SK-N-SH (cell line): Measurements from ENCODE around the gene ZNF208. TPM values are rescaled to one million over a fixed set of nuclear protein-coding genes. Genes with fewer than 3 reads are reported as not detected.

Source experiments
- CTCF ChIA-PET: fragments of 300-600, 350-600 bp; formaldehyde crosslinking; extraction: SDS; loops from one replicate; lab custom pipeline; 2021; lab: Yijun Ruan, JAX
- POLR2A ChIA-PET: fragments of 350-600 bp; sonication (Branson Sonifier 250); formaldehyde crosslinking; extraction: SDS; loops from one replicate; lab custom pipeline; 2020; ENCODE audit warnings: antibody characterized with exemption, inconsistent platforms; lab: Yijun Ruan, JAX
- DNase-seq: peaks from one replicate; pipeline ENCODE4 v3.0.0; 2012
- H2AFZ ChIP-seq: fragments of 200-600 bp; sonication (generic); 2 replicates; pipeline ENCODE4 v1.8.1; 2016; ENCODE audit warnings: antibody characterized with exemption, mild to moderate bottlenecking, low read depth
- H3F3A ChIP-seq: fragments of 200-600 bp; sonication (generic); replicated peaks from 2 replicates; pipeline ENCODE3; 2016; ENCODE audit warnings: antibody characterized with exemption, mild to moderate bottlenecking; ENCODE audit not compliant: insufficient read depth
- H3K27ac ChIP-seq, 2 experiments: fragments of 200-500 bp in 1 of 2; fragments of 200-600 bp in 1 of 2; sonication (Bioruptor generic) in 1 of 2; sonication (generic), shearing (Covaris generic) in 1 of 2; 2 replicates each; pipeline versions ENCODE4 v1.5.1 to v1.6.1; 2014 to 2016; ENCODE audit warnings: low read depth in 2 of 2, inconsistent platforms in 1 of 2, low read length in 1 of 2, mild to moderate bottlenecking in 1 of 2, mixed read lengths in 1 of 2
- H3K27me3 ChIP-seq: fragments of 200-600 bp; sonication (generic), shearing (Covaris generic); 2 replicates; pipeline ENCODE4 v1.6.1; 2016; ENCODE audit warnings: mixed run types; ENCODE audit not compliant: insufficient read depth
- H3K36me3 ChIP-seq, 2 experiments: fragments of 200-500 bp in 1 of 2; fragments of 200-600 bp in 1 of 2; sonication (Bioruptor generic) in 1 of 2; sonication (generic) in 1 of 2; replicated peaks in 1 of 2; 2 replicates each; pipeline versions ENCODE3 to v1.5.1; 2014 to 2016; ENCODE audit warnings: low read length in 1 of 2, mild to moderate bottlenecking in 1 of 2; ENCODE audit not compliant: insufficient read depth in 2 of 2, control insufficient read depth in 1 of 2
- H3K4me1 ChIP-seq, 2 experiments: fragments of 200-500 bp in 1 of 2; fragments of 200-600 bp in 1 of 2; sonication (Bioruptor generic) in 1 of 2; sonication (generic), shearing (Covaris generic) in 1 of 2; 2 replicates each; pipeline versions ENCODE4 v1.5.1 to v1.6.1; 2014 to 2016; ENCODE audit warnings: low read depth in 1 of 2, low read length in 1 of 2, mixed run types in 1 of 2; ENCODE audit not compliant: insufficient read depth in 2 of 2, control insufficient read depth in 1 of 2
- H3K4me2 ChIP-seq: fragments of 200-600 bp; sonication (generic), shearing (Covaris generic); 2 replicates; pipeline ENCODE4 v1.6.1; 2017; ENCODE audit warnings: mixed run types
- H3K4me3 ChIP-seq, 2 experiments: fragments of 200-500 bp in 1 of 2; fragments of 200-600 bp in 1 of 2; sonication (Bioruptor generic) in 1 of 2; sonication (generic), shearing (Covaris generic) in 1 of 2; 2 replicates each; pipeline versions ENCODE4 v1.5.1 to v1.8.1; 2014 to 2016; ENCODE audit warnings: low read depth in 2 of 2, inconsistent platforms in 1 of 2, low read length in 1 of 2, mild to moderate bottlenecking in 1 of 2, mixed read lengths in 1 of 2, moderate library complexity in 1 of 2
- H3K79me2 ChIP-seq: fragments of 200-600 bp; sonication (generic); 2 replicates; pipeline ENCODE4 v1.8.1; 2017; ENCODE audit warnings: mild to moderate bottlenecking; ENCODE audit not compliant: insufficient read depth
- H3K9ac ChIP-seq: fragments of 200-600 bp; sonication (generic); 2 replicates; pipeline ENCODE4 v1.6.1; 2017; ENCODE audit warnings: mixed run types
- H3K9me2 ChIP-seq: fragments of 200-600 bp; sonication (generic); 2 replicates; pipeline ENCODE4 v1.6.1; 2017; ENCODE audit warnings: mixed run types
- H3K9me3 ChIP-seq: fragments of 200-600 bp; sonication (generic); 2 replicates; pipeline ENCODE4 v1.6.1; 2017; ENCODE audit warnings: mixed run types, mild to moderate bottlenecking, moderate library complexity
- H4K20me1 ChIP-seq: fragments of 200-600 bp; sonication (generic); 2 replicates; pipeline ENCODE4 v1.6.1; 2017; ENCODE audit warnings: mild to moderate bottlenecking, mixed run types; ENCODE audit not compliant: insufficient read depth
- ELF1 ChIP-seq: IDR thresholded peaks from 2 replicates; pipeline ENCODE4 v1.4.0; 2012
- EZH2phosphoT487 ChIP-seq: fragments of 200-600 bp; sonication (generic); IDR thresholded peaks from 2 replicates; pipeline ENCODE4 v1.6.1; 2017; ENCODE audit warnings: low read depth, mixed run types, mild to moderate bottlenecking, antibody characterized with exemption, moderate library complexity, borderline replicate concordance
- FOXJ3 ChIP-seq: sonication (generic); formaldehyde crosslinking; IDR thresholded peaks from 2 replicates; pipeline ENCODE4 v1.5.1; 2020; ENCODE audit warnings: mild to moderate bottlenecking, missing genetic modification reagents
- FOXM1 ChIP-seq: IDR thresholded peaks from 2 replicates; pipeline ENCODE4 v1.4.0; 2012; ENCODE audit warnings: low read depth, mild to moderate bottlenecking
- GATA2 ChIP-seq: sonication (generic); formaldehyde crosslinking; IDR thresholded peaks from 2 replicates; pipeline ENCODE4 v1.5.0; 2020; ENCODE audit warnings: mild to moderate bottlenecking, missing genetic modification reagents
- MAX ChIP-seq: IDR thresholded peaks from 2 replicates; pipeline ENCODE4 v1.4.0; 2012; ENCODE audit warnings: low read depth
- MXI1 ChIP-seq: IDR thresholded peaks from 2 replicates; pipeline ENCODE4 v1.6.1; 2012; ENCODE audit warnings: mild to moderate bottlenecking, low read depth, low read length, improper control_type of control experiment
- NFIC ChIP-seq: IDR thresholded peaks from 2 replicates; pipeline ENCODE4 v1.4.0; 2012; ENCODE audit warnings: borderline replicate concordance
- NRF1 ChIP-seq: IDR thresholded peaks from 2 replicates; pipeline ENCODE4 v1.6.1; 2012; ENCODE audit warnings: low read depth, mild to moderate bottlenecking, low read length
- PBX3 ChIP-seq: IDR thresholded peaks from 2 replicates; pipeline ENCODE4; 2012
- POLR2AphosphoS5 ChIP-seq: IDR thresholded peaks from 2 replicates; pipeline ENCODE4 v1.6.1; 2012; ENCODE audit warnings: low read depth, low read length
- RAD21 ChIP-seq: IDR thresholded peaks from 2 replicates; pipeline ENCODE4 v1.6.1; 2012; ENCODE audit warnings: mild to moderate bottlenecking, low read length
- RCOR1 ChIP-seq: fragments of 150-350 bp; IDR thresholded peaks from 2 replicates; pipeline ENCODE4 v1.6.1; 2017; ENCODE audit warnings: antibody characterized with exemption, low read length
- TAF1 ChIP-seq: IDR thresholded peaks from 2 replicates; pipeline ENCODE4 v1.6.1; 2012; ENCODE audit warnings: low read depth, mild to moderate bottlenecking, low read length, moderate library complexity, borderline replicate concordance
- TEAD4 ChIP-seq: IDR thresholded peaks from 2 replicates; pipeline ENCODE4 v1.4.0; 2012; ENCODE audit warnings: mild to moderate bottlenecking, borderline replicate concordance; ENCODE audit not compliant: insufficient read depth
- USF1 ChIP-seq: IDR thresholded peaks from 2 replicates; pipeline ENCODE4 v1.4.0; 2012; ENCODE audit warnings: low read depth, borderline replicate concordance
- YY1 ChIP-seq: IDR thresholded peaks from 2 replicates; pipeline ENCODE4 v1.4.0; 2012; ENCODE audit warnings: low read depth, mild to moderate bottlenecking
- WGBS: methylation state at CpG from one replicate; pipeline ENCODE4 v1.1.6; 2017; ENCODE audit warnings: low lambda C conversion rate; 5-methylcytosine and 5-hydroxymethylcytosine counted together
- polyA plus RNA-seq, 3 experiments: library from polyadenylated mRNA; depleted of rRNA; stranded (reverse); fragments of >200 nt; gene quantifications; 2 replicates each; pipeline ENCODE4 v1.2.3, GENCODE V29; 2012
- TF ChIP-seq, protein P1 (sequence below): IDR thresholded peaks from 2 replicates; pipeline ENCODE4 v1.4.0; 2012; ENCODE audit warnings: low read depth, borderline replicate concordance
- TF ChIP-seq, protein P2 (sequence below): fragments of 200-600 bp; sonication (generic); IDR thresholded peaks from 2 replicates; pipeline ENCODE4 v1.6.1; 2017; ENCODE audit warnings: antibody characterized with exemption, mild to moderate bottlenecking, moderate library complexity
- TF ChIP-seq, protein P3 (sequence below): IDR thresholded peaks from 2 replicates; pipeline ENCODE4 v1.6.1; 2012; ENCODE audit warnings: mild to moderate bottlenecking, low read depth, low read length, moderate library complexity

Gene ZNF208
- polyA plus RNA-seq, 1 of the 3 experiments (the other 2 are of a cell fraction) = not detected

DNA sequence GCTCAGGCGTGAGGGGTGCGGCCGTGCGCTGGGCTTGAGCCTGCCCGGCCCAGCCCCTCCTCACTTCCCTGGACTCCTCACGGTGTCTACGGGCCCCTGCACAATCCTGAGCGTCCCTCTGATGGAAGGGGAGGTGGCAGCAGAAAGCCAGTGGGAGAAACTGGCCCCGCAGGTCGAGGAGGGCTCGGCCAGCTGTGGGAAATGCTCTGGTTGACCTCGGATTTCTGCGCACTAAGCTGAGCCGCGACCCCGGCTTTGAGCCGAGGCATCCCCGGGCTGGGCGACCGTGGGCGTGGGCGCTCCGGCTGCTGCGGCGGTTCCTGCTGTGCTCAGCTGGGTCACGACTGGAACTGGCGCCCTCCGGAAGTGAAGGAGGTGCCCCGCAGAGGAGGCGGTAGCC lies 70.1 kb downstream of the ZNF208 start:
- H3K36me3 ChIP-seq = no peaks in the 10 kb centered on the region
- H3K27me3 ChIP-seq = no peaks in the 10 kb centered on the region
- H3K79me2 ChIP-seq = no peaks in the 10 kb centered on the region
- H3K9me3 ChIP-seq = 0 out of 2 replicates have a peak, but pooled peaks cover 3% of the 10 kb centered on the region
- POLR2A ChIA-PET = no interaction called here
- no peak overlapping the region for H2AFZ ChIP-seq
- no peak overlapping the region for H3K4me3 ChIP-seq
- H3K9ac ChIP-seq = no peak overlapping the region
- H3K27ac ChIP-seq = no peak overlapping the region
- CTCF ChIA-PET = no interaction called here
- no peaks in the 10 kb centered on the region for H3K9me2 ChIP-seq
- no peak overlapping the region for H3K4me2 ChIP-seq
- no peaks in the 10 kb centered on the region for H3F3A ChIP-seq
- H3K4me1 ChIP-seq = no peaks in the 10 kb centered on the region
- TF ChIP-seq USF1 = no peak
- no peak for TF ChIP-seq ELF1
- no peak for TF ChIP-seq FOXJ3 (CRISPR knock-in tag)
- no peak for TF ChIP-seq MXI1
- TF ChIP-seq TAF1 = no peak
- 12% methylated on average over 16 of the region's 30 CpGs for WGBS
- no peaks in the 10 kb centered on the region for H4K20me1 ChIP-seq
- no peak for DNase-seq

DNA sequence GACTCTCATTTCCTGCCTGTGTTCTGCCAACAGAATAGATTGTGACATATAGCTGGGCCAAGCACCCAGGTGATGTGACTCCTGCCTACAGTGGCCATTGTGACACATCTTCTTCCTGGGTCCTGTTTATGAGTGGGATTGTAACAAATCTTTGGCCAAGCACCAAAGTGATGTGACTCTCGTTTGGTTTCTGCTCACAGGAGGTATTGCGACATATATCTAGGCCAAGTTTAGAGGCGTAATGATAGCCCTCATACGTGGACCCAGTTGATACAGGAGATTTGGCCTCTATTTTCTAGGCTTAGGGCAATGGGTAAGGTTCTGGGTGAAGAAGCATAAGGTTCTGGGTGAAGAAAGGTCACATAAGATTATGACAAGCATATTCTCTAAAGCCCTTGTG lies 76.2 kb downstream of the ZNF208 start:
- H3K79me2 ChIP-seq = no peaks in the 10 kb centered on the region
- H3K4me1 ChIP-seq = no peaks in the 10 kb centered on the region
- H3K4me3 ChIP-seq = no peak overlapping the region
- H3F3A ChIP-seq = no peaks in the 10 kb centered on the region
- no peak overlapping the region for H2AFZ ChIP-seq
- no peaks in the 10 kb centered on the region for H3K9me3 ChIP-seq
- no peaks in the 10 kb centered on the region for H3K9me2 ChIP-seq
- 24% methylated on average over 4 of the region's 4 CpGs for WGBS
- H3K27me3 ChIP-seq = no peaks in the 10 kb centered on the region
- no peaks in the 10 kb centered on the region for H4K20me1 ChIP-seq
- CTCF ChIA-PET = no interaction called here
- TF ChIP-seq NRF1 = no peak
- TF ChIP-seq GATA2 = no peak
- TF ChIP-seq POLR2AphosphoS5 = no peak
- TF ChIP-seq, protein P1, sequence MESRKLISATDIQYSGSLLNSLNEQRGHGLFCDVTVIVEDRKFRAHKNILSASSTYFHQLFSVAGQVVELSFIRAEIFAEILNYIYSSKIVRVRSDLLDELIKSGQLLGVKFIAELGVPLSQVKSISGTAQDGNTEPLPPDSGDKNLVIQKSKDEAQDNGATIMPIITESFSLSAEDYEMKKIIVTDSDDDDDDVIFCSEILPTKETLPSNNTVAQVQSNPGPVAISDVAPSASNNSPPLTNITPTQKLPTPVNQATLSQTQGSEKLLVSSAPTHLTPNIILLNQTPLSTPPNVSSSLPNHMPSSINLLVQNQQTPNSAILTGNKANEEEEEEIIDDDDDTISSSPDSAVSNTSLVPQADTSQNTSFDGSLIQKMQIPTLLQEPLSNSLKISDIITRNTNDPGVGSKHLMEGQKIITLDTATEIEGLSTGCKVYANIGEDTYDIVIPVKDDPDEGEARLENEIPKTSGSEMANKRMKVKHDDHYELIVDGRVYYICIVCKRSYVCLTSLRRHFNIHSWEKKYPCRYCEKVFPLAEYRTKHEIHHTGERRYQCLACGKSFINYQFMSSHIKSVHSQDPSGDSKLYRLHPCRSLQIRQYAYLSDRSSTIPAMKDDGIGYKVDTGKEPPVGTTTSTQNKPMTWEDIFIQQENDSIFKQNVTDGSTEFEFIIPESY = no peak
- no peak for TF ChIP-seq EZH2phosphoT487
- no peak for TF ChIP-seq MAX
- no peak for TF ChIP-seq PBX3
- TF ChIP-seq RCOR1 = no peak
- no peak for TF ChIP-seq YY1
- no peak for TF ChIP-seq RAD21
- TF ChIP-seq, protein P2, sequence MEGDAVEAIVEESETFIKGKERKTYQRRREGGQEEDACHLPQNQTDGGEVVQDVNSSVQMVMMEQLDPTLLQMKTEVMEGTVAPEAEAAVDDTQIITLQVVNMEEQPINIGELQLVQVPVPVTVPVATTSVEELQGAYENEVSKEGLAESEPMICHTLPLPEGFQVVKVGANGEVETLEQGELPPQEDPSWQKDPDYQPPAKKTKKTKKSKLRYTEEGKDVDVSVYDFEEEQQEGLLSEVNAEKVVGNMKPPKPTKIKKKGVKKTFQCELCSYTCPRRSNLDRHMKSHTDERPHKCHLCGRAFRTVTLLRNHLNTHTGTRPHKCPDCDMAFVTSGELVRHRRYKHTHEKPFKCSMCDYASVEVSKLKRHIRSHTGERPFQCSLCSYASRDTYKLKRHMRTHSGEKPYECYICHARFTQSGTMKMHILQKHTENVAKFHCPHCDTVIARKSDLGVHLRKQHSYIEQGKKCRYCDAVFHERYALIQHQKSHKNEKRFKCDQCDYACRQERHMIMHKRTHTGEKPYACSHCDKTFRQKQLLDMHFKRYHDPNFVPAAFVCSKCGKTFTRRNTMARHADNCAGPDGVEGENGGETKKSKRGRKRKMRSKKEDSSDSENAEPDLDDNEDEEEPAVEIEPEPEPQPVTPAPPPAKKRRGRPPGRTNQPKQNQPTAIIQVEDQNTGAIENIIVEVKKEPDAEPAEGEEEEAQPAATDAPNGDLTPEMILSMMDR = no peak
- no peak for TF ChIP-seq TEAD4
- TF ChIP-seq NFIC = no peak
- TF ChIP-seq FOXM1 = no peak
- TF ChIP-seq, protein P3, sequence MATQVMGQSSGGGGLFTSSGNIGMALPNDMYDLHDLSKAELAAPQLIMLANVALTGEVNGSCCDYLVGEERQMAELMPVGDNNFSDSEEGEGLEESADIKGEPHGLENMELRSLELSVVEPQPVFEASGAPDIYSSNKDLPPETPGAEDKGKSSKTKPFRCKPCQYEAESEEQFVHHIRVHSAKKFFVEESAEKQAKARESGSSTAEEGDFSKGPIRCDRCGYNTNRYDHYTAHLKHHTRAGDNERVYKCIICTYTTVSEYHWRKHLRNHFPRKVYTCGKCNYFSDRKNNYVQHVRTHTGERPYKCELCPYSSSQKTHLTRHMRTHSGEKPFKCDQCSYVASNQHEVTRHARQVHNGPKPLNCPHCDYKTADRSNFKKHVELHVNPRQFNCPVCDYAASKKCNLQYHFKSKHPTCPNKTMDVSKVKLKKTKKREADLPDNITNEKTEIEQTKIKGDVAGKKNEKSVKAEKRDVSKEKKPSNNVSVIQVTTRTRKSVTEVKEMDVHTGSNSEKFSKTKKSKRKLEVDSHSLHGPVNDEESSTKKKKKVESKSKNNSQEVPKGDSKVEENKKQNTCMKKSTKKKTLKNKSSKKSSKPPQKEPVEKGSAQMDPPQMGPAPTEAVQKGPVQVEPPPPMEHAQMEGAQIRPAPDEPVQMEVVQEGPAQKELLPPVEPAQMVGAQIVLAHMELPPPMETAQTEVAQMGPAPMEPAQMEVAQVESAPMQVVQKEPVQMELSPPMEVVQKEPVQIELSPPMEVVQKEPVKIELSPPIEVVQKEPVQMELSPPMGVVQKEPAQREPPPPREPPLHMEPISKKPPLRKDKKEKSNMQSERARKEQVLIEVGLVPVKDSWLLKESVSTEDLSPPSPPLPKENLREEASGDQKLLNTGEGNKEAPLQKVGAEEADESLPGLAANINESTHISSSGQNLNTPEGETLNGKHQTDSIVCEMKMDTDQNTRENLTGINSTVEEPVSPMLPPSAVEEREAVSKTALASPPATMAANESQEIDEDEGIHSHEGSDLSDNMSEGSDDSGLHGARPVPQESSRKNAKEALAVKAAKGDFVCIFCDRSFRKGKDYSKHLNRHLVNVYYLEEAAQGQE = no peak
- no peak for TF ChIP-seq ELF1
- H3K27ac ChIP-seq = no peak overlapping the region
- H3K4me2 ChIP-seq = no peak overlapping the region
- POLR2A ChIA-PET = no interaction called here
- H3K36me3 ChIP-seq = no peaks in the 10 kb centered on the region
- H3K9ac ChIP-seq = no peak overlapping the region
- DNase-seq = no peak
